IMR-90 (cell line): ENCODE results near the gene PAX3. TPM values are rescaled to one million over a fixed set of nuclear protein-coding genes. Genes with fewer than 3 reads are reported as not detected.

Experiments used
- ATAC-seq: fragments of 200-7000 bp; cut with Tn5 transposase; 2 replicates; pipeline ENCODE4 v1.9.1; 2020; ENCODE audit warnings: low read depth, mild to moderate bottlenecking, moderate library complexity
- BruUV-seq: library from RNA; stranded (reverse); fragments of 400-500 nt; replicated peaks from 2 replicates; lab custom pipeline; 2021; lab: Mats Ljungman, UMichigan
- CTCF ChIA-PET: fragments of 300-600 bp; formaldehyde crosslinking; extraction: SDS; loops from one replicate; lab custom pipeline; 2021; ENCODE audit warnings: antibody characterized with exemption; lab: Yijun Ruan, JAX
- POLR2A ChIA-PET: fragments of 300-600 bp; sonication (Branson Sonifier 250); formaldehyde crosslinking; loops from one replicate; lab custom pipeline; 2022; ENCODE audit warnings: antibody characterized with exemption; ENCODE audit not compliant: unreplicated experiment; lab: Charles Lee
- DNase-seq: peaks from one replicate; pipeline ENCODE4 v3.0.0; 2013
- H2AFZ ChIP-seq: replicated peaks from 2 replicates; pipeline ENCODE3; 2013; ENCODE audit warnings: low read length, mild to moderate bottlenecking; ENCODE audit not compliant: poor library complexity
- H2AK5ac ChIP-seq: 2 replicates; pipeline ENCODE4 v1.6.1; 2013; ENCODE audit warnings: low read depth, low read length, inconsistent platforms
- H2AK9ac ChIP-seq: replicated peaks from 2 replicates; pipeline ENCODE3; 2013; ENCODE audit warnings: mild to moderate bottlenecking, low read depth, low read length, moderate library complexity; ENCODE audit not compliant: poor library complexity
- H2BK120ac ChIP-seq: 2 replicates; pipeline ENCODE4 v1.6.1; 2013; ENCODE audit warnings: low read depth, low read length, inconsistent platforms
- H2BK15ac ChIP-seq: 3 replicates; pipeline ENCODE4 v1.6.1; 2013; ENCODE audit warnings: low read depth, low read length, inconsistent platforms
- H2BK20ac ChIP-seq: 2 replicates; pipeline ENCODE4 v1.6.1; 2013; ENCODE audit warnings: low read depth, mild to moderate bottlenecking, inconsistent platforms, low read length, moderate library complexity
- H2BK5ac ChIP-seq: 2 replicates; pipeline ENCODE4 v1.6.1; 2013; ENCODE audit warnings: mild to moderate bottlenecking, low read depth, low read length, inconsistent platforms; ENCODE audit not compliant: poor library complexity, severe bottlenecking
- H3K14ac ChIP-seq: replicated peaks from 2 replicates; pipeline ENCODE4 v1.6.1; 2013; ENCODE audit warnings: low read depth, low read length, inconsistent platforms
- H3K18ac ChIP-seq: 2 replicates; pipeline ENCODE4 v1.6.1; 2013; ENCODE audit warnings: low read depth, low read length, control low read depth
- H3K23ac ChIP-seq: 2 replicates; pipeline ENCODE4 v1.6.1; 2013; ENCODE audit warnings: low read depth, low read length, inconsistent platforms
- H3K27ac ChIP-seq: 2 replicates; pipeline ENCODE4 v1.5.1; 2013; ENCODE audit warnings: mild to moderate bottlenecking, control low read depth, low read length; ENCODE audit not compliant: insufficient read depth
- H3K27me3 ChIP-seq: 2 replicates; pipeline ENCODE4 v1.6.1; 2013; ENCODE audit warnings: low read length; ENCODE audit not compliant: control insufficient read depth, insufficient read depth
- H3K36me3 ChIP-seq: 2 replicates; pipeline ENCODE4 v1.6.1; 2013; ENCODE audit warnings: low read length, mixed read lengths; ENCODE audit not compliant: control insufficient read depth, insufficient read depth
- H3K4ac ChIP-seq: 2 replicates; pipeline ENCODE4 v1.6.1; 2013; ENCODE audit warnings: low read depth, low read length, inconsistent platforms
- H3K4me1 ChIP-seq: 2 replicates; pipeline ENCODE4 v1.6.1; 2013; ENCODE audit warnings: low read length, mixed read lengths; ENCODE audit not compliant: control insufficient read depth, insufficient read depth
- H3K4me2 ChIP-seq: 2 replicates; pipeline ENCODE4 v1.6.1; 2013; ENCODE audit warnings: low read depth, mild to moderate bottlenecking, control low read depth, low read length, moderate library complexity
- H3K4me3 ChIP-seq: 2 replicates; pipeline ENCODE4 v1.5.1; 2013; ENCODE audit warnings: low read depth, mild to moderate bottlenecking, control low read depth, low read length, moderate library complexity; ENCODE audit not compliant: insufficient read depth
- H3K56ac ChIP-seq: 2 replicates; pipeline ENCODE4 v1.6.1; 2013; ENCODE audit warnings: low read length, inconsistent platforms; ENCODE audit not compliant: insufficient read depth; ENCODE audit errors: extremely low read depth
- H3K79me1 ChIP-seq, 2 experiments: 2 replicates each; pipeline ENCODE4 v1.6.1; 2013; ENCODE audit warnings: low read length in 2 of 2, inconsistent platforms in 1 of 2, low read depth in 1 of 2
- H3K9ac ChIP-seq: 2 replicates; pipeline ENCODE4 v1.6.1; 2013; ENCODE audit warnings: low read depth, low read length, control low read depth
- H3K9me1 ChIP-seq: 2 replicates; pipeline ENCODE4 v1.6.1; 2013; ENCODE audit warnings: low read length, inconsistent platforms; ENCODE audit not compliant: insufficient read depth
- H3K9me3 ChIP-seq: 2 replicates; pipeline ENCODE4 v1.6.1; 2013; ENCODE audit warnings: low read length; ENCODE audit not compliant: control insufficient read depth, insufficient read depth
- H4K20me1 ChIP-seq: 2 replicates; pipeline ENCODE4 v1.6.1; 2013; ENCODE audit warnings: low read length, inconsistent platforms; ENCODE audit not compliant: insufficient read depth
- H4K5ac ChIP-seq: 2 replicates; pipeline ENCODE4 v1.6.1; 2013; ENCODE audit warnings: mild to moderate bottlenecking, low read depth, low read length, control low read depth
- H4K8ac ChIP-seq, 2 experiments: 2 replicates each; pipeline ENCODE4 v1.6.1; 2013; ENCODE audit warnings: low read depth in 2 of 2, low read length in 2 of 2, control low read depth in 1 of 2, inconsistent platforms in 1 of 2
- H4K91ac ChIP-seq: 2 replicates; pipeline ENCODE4 v1.6.1; 2013; ENCODE audit warnings: low read depth, low read length, inconsistent platforms; ENCODE audit not compliant: insufficient read depth
- CEBPB ChIP-seq: IDR thresholded peaks from 2 replicates; pipeline ENCODE4 v1.6.1; 2012; ENCODE audit warnings: low read depth, low read length, improper control_type of control experiment
- CTCF ChIP-seq: conservative IDR thresholded peaks from 2 replicates; pipeline ENCODE4 v1.5.1; 2012; ENCODE audit warnings: mild to moderate bottlenecking, low read depth, low read length, improper control_type of control experiment
- ELK1 ChIP-seq: fragments of 150-350 bp; IDR thresholded peaks from 2 replicates; pipeline ENCODE4 v1.6.1; 2016; ENCODE audit warnings: low read depth, mild to moderate bottlenecking, low read length, moderate library complexity, borderline replicate concordance
- MAFK ChIP-seq: IDR thresholded peaks from 2 replicates; pipeline ENCODE4 v1.6.1; 2012; ENCODE audit warnings: low read depth, low read length, improper control_type of control experiment
- MAZ ChIP-seq: IDR thresholded peaks from 2 replicates; pipeline ENCODE4 v1.6.1; 2012; ENCODE audit warnings: low read depth, mild to moderate bottlenecking, low read length, improper control_type of control experiment, moderate library complexity, borderline replicate concordance
- MXI1 ChIP-seq: IDR thresholded peaks from 2 replicates; pipeline ENCODE4 v1.6.1; 2012; ENCODE audit warnings: low read depth, mild to moderate bottlenecking, low read length, moderate library complexity, borderline replicate concordance
- RAD21 ChIP-seq: IDR thresholded peaks from 2 replicates; pipeline ENCODE4 v1.6.1; 2012; ENCODE audit warnings: low read length, improper control_type of control experiment
- RCOR1 ChIP-seq: IDR thresholded peaks from 2 replicates; pipeline ENCODE4 v1.6.1; 2012; ENCODE audit warnings: mild to moderate bottlenecking, low read length, improper control_type of control experiment; ENCODE audit not compliant: insufficient replicate concordance
- RFX5 ChIP-seq: IDR thresholded peaks from 2 replicates; pipeline ENCODE4 v1.8.0; 2012; ENCODE audit warnings: low read depth, mild to moderate bottlenecking, low read length, moderate library complexity
- WGBS, 2 experiments: methylation state at CpG; one replicate each; pipeline versions ENCODE4 v1.1.5 to v1.1.7; 2013; ENCODE audit warnings: missing lambda C conversion rate in 2 of 2; ENCODE audit not compliant: insufficient read length in 1 of 2; ENCODE audit errors: extremely low coverage in 2 of 2; 5-methylcytosine and 5-hydroxymethylcytosine counted together
- dilution Hi-C: fragments of 300-500 bp; cut with HindIII; formaldehyde crosslinking; loops from one replicate; pipeline ENCODE4 v1.14.3; 2018; ENCODE audit warnings: low sequenced_read_pairs; ENCODE audit not compliant: unreplicated experiment
- in situ Hi-C: fragments of 300-500 bp; cut with MboI; formaldehyde crosslinking; loops from 3 replicates; pipeline ENCODE4 v1.14.3; 2019; ENCODE audit warnings: low sequenced_read_pairs, inconsistent platforms, mixed read lengths
- intact Hi-C: fragments of 100-400 bp; cut with micrococcal nuclease; formaldehyde crosslinking; loops from 2 replicates; pipeline ENCODE4 v1.10.0; 2022
- polyA plus RNA-seq, 3 experiments: library from polyadenylated mRNA; depleted of rRNA; stranded (reverse); fragments of >200 nt; gene quantifications; 2 replicates each; pipeline ENCODE4 v1.2.3, GENCODE V29; 2012; ENCODE audit warnings: low replicate concordance in 1 of 3
- total RNA-seq: library from RNA; depleted of rRNA; stranded (reverse); fragments of >200 nt; gene quantifications from 2 replicates; pipeline ENCODE4 v1.2.3, GENCODE V29; 2012

Gene PAX3
- total and polyA plus RNA-seq, 2 of the 4 experiments (the other 2 are of a cell fraction) = not detected

GRCh38 chr2:222257645-222258044 lies 41.2 kb downstream of the PAX3 start:
- TF ChIP-seq ELK1 = no peak
- no peak for TF ChIP-seq MXI1
- TF ChIP-seq CEBPB = no peak
- no peak for TF ChIP-seq MAFK
- TF ChIP-seq CTCF = no peak
- no peak for TF ChIP-seq MAZ
- no peak for TF ChIP-seq RAD21
- TF ChIP-seq RCOR1 = no peak
- no peak for TF ChIP-seq RFX5
- H3K4me2 ChIP-seq = no peak overlapping the region
- DNase-seq = no peak
- no peaks in the 10 kb centered on the region for H4K20me1 ChIP-seq
- no peaks in the 10 kb centered on the region for H3K79me1 ChIP-seq
- H3K56ac ChIP-seq = no peak overlapping the region
- H3K9ac ChIP-seq = no peak overlapping the region
- intact Hi-C loops (no loop called here), dilution Hi-C loops (no loop called here), in situ Hi-C loops (no loop called here)
- H2AK5ac ChIP-seq = no peak overlapping the region
- H3K4me3 ChIP-seq = no peak overlapping the region
- H3K18ac ChIP-seq = no peak overlapping the region
- no peak overlapping the region for H3K27ac ChIP-seq
- H3K23ac ChIP-seq = no peak overlapping the region
- no peak overlapping the region for H4K91ac ChIP-seq
- H3K9me3 ChIP-seq = no peaks in the 10 kb centered on the region
- CTCF ChIA-PET = no interaction called here
- no peak overlapping the region for H4K5ac ChIP-seq
- POLR2A ChIA-PET = no interaction called here
- no peak overlapping the region for H2BK120ac ChIP-seq
- no peaks in the 10 kb centered on the region for H3K9me1 ChIP-seq
- no peak overlapping the region for H2AFZ ChIP-seq
- H2BK15ac ChIP-seq = no peak overlapping the region
- no peaks in the 10 kb centered on the region for H3K4me1 ChIP-seq
- no peaks in the 10 kb centered on the region for H3K27me3 ChIP-seq
- 17% methylated on average over 1 of the region's 6 CpGs; no CpG with 5 or more reads in 1 of the 2 experiments for WGBS, 2 experiments
- H4K8ac ChIP-seq = no peak overlapping the region
- H2BK20ac ChIP-seq = no peak overlapping the region
- ATAC-seq = no peak
- no peaks in the 10 kb centered on the region for H3K36me3 ChIP-seq
- no peak overlapping the region for H2AK9ac ChIP-seq
- no peak overlapping the region for H3K14ac ChIP-seq
- no peak overlapping the region for H3K4ac ChIP-seq
- no peak overlapping the region for H2BK5ac ChIP-seq
- no TSS peak for BruUV-seq
